SK-N-SH (cell line): ENCODE measurements around the gene CSF2RB.

Experiments
- CTCF ChIP-seq: fragments of 200-600 bp; sonication (generic); IDR thresholded peaks from 2 replicates; pipeline ENCODE4 v1.6.1; 2017; ENCODE audit warnings: antibody characterized with exemption, mild to moderate bottlenecking, moderate library complexity
- USF2 ChIP-seq: fragments of 150-350 bp; IDR thresholded peaks from 2 replicates; pipeline ENCODE4 v1.6.1; 2017; ENCODE audit warnings: antibody characterized with exemption, low read length, low read depth, borderline replicate concordance
- YY1 ChIP-seq: IDR thresholded peaks from 2 replicates; pipeline ENCODE4 v1.4.0; 2012; ENCODE audit warnings: low read depth, mild to moderate bottlenecking

GRCh38 chr22:36879775-36880174 lies 33.7 kb upstream of the CSF2RB start:
- TF ChIP-seq CTCF (no peak), USF2 (no peak), YY1 (no peak)
